HEK293 (cell line): ENCODE data around the gene FMN1.

Experiments used
- CTCF ChIP-seq: fragments of 450-650 bp; formaldehyde crosslinking; IDR thresholded peaks from 2 replicates; pipeline ENCODE4 v1.5.1; 2016; ENCODE audit warnings: missing biosample characterization, missing genetic modification characterization
- MYNN ChIP-seq: fragments of 450-650 bp; formaldehyde crosslinking; IDR thresholded peaks from 2 replicates; pipeline ENCODE4 v1.5.1; 2016; ENCODE audit warnings: missing biosample characterization, missing genetic modification characterization, borderline replicate concordance
- REST ChIP-seq: fragments of 450-650 bp; formaldehyde crosslinking; IDR thresholded peaks from 2 replicates; pipeline ENCODE4 v1.5.1; 2016; ENCODE audit warnings: missing biosample characterization, missing genetic modification characterization
- SALL2 ChIP-seq: fragments of 450-650 bp; formaldehyde crosslinking; IDR thresholded peaks from 2 replicates; pipeline ENCODE4 v1.5.0; 2017; ENCODE audit warnings: missing biosample characterization, mild to moderate bottlenecking, missing genetic modification characterization, borderline replicate concordance
- ZBTB8A ChIP-seq: fragments of 450-650 bp; formaldehyde crosslinking; IDR thresholded peaks from 2 replicates; pipeline ENCODE4 v1.5.1; 2016; ENCODE audit warnings: missing biosample characterization, missing genetic modification characterization
- ZFP37 ChIP-seq: fragments of 450-650 bp; formaldehyde crosslinking; IDR thresholded peaks from 2 replicates; pipeline ENCODE4 v1.5.1; 2016; ENCODE audit warnings: missing biosample characterization, missing genetic modification characterization
- ZNF274 ChIP-seq, 2 experiments: fragments of 200-500 bp in 1 of 2; fragments of 450-650 bp in 1 of 2; sonication (Bioruptor generic) in 1 of 2; formaldehyde crosslinking in 1 of 2; IDR thresholded peaks; 2 replicates each; pipeline versions ENCODE4 v1.5.1 to v1.6.1; 2014 to 2016; ENCODE audit warnings: borderline replicate concordance in 1 of 2, inconsistent platforms in 1 of 2, low read length in 1 of 2, missing biosample characterization in 1 of 2, missing genetic modification characterization in 1 of 2
- ZNF513 ChIP-seq: fragments of 450-650 bp; IDR thresholded peaks from 2 replicates; pipeline ENCODE4 v1.5.1; 2018; ENCODE audit warnings: missing biosample characterization, missing genetic modification characterization
- ZNF776 ChIP-seq: fragments of 450-650 bp; formaldehyde crosslinking; IDR thresholded peaks from 2 replicates; pipeline ENCODE4 v1.5.0; 2017; ENCODE audit warnings: missing biosample characterization, missing genetic modification characterization, borderline replicate concordance

- TF ChIP-seq ZBTB8A (no peak), SALL2 (tag by site-specific recombination) (no peak), CTCF (tag by site-specific recombination) (no peak), ZNF274 (IDR thresholded peaks at IDR 0.05; ENCODE audit: low read length) (no peak), ZNF274 (tag by site-specific recombination; IDR thresholded peaks at IDR 0.05; ENCODE audit: borderline replicate concordance) (no peak), REST (tag by site-specific recombination) (no peak), ZFP37 (no peak), ZNF776 (tag by site-specific recombination) (no peak), MYNN (tag by site-specific recombination) (no peak), ZNF513 (tag by site-specific recombination) (no peak)
These were observed 94.8 kb downstream of the FMN1 start for GRCh38 chr15:33099739-33100138.
